Panc1 (cell line): ENCODE measurements around the gene RABGAP1. TPM values are rescaled to one million over a fixed set of nuclear protein-coding genes. Genes with fewer than 3 reads are reported as not detected.

Source experiments
- ATAC-seq: fragments of 200-7000 bp; cut with Tn5 transposase; 2 replicates; pipeline ENCODE4 v1.9.1; 2020; ENCODE audit warnings: mild to moderate bottlenecking, moderate library complexity
- BruUV-seq: library from RNA; stranded (reverse); fragments of 400-500 nt; replicated peaks from 2 replicates; lab custom pipeline; 2021; lab: Mats Ljungman, UMichigan
- CTCF ChIA-PET: fragments of 300-600 bp; sonication (Branson Sonifier 250); formaldehyde crosslinking; loops from one replicate; lab custom pipeline; 2022; ENCODE audit warnings: antibody characterized with exemption; lab: Charles Lee
- POLR2A ChIA-PET: fragments of 300-600 bp; sonication (Branson Sonifier 250); formaldehyde crosslinking; loops from one replicate; lab custom pipeline; 2022; ENCODE audit warnings: antibody characterized with exemption; lab: Charles Lee
- DNase-seq: peaks from one replicate; pipeline ENCODE4 v3.0.0-alpha.2; 2010; ENCODE audit warnings: low read depth, low spot score
- H3K27ac ChIP-seq: 2 replicates; pipeline ENCODE4 v1.5.1; 2011; ENCODE audit warnings: mild to moderate bottlenecking, low read length, inconsistent platforms
- H3K27me3 ChIP-seq: fragments of 200-500 bp; sonication (Bioruptor generic); 2 replicates; pipeline ENCODE4 v1.6.0; 2014; ENCODE audit warnings: low read length, inconsistent platforms; ENCODE audit not compliant: control insufficient read depth, insufficient read depth
- H3K36me3 ChIP-seq: fragments of 200-500 bp; sonication (Bioruptor generic); 2 replicates; pipeline ENCODE4 v1.5.1; 2014; ENCODE audit warnings: inconsistent platforms, mild to moderate bottlenecking, low read length, moderate library complexity; ENCODE audit not compliant: control insufficient read depth, insufficient read depth
- H3K4me1 ChIP-seq: 2 replicates; pipeline ENCODE4 v1.5.1; 2011; ENCODE audit warnings: inconsistent platforms, mild to moderate bottlenecking, low read length, moderate library complexity; ENCODE audit not compliant: control insufficient read depth, insufficient read depth
- H3K4me3 ChIP-seq, 2 experiments: 2 replicates each; pipeline ENCODE4 v1.5.1; 2011 to 2012; ENCODE audit warnings: low read depth in 2 of 2, low read length in 2 of 2, mild to moderate bottlenecking in 2 of 2, inconsistent platforms in 1 of 2, moderate library complexity in 1 of 2
- H3K9me3 ChIP-seq: fragments of 200-500 bp; sonication (Bioruptor generic); 2 replicates; pipeline ENCODE4 v1.5.1; 2014; ENCODE audit warnings: low read depth, mild to moderate bottlenecking, inconsistent platforms, low read length, moderate library complexity; ENCODE audit not compliant: control insufficient read depth, insufficient read depth
- POLR2AphosphoS5 ChIP-seq: IDR thresholded peaks from 2 replicates; pipeline ENCODE4 v1.6.1; 2012; ENCODE audit warnings: mild to moderate bottlenecking, low read depth, low read length, moderate library complexity
- SIN3A ChIP-seq: IDR thresholded peaks from 2 replicates; pipeline ENCODE4 v1.6.1; 2012; ENCODE audit warnings: low read depth, mild to moderate bottlenecking, low read length, moderate library complexity, borderline replicate concordance; ENCODE audit not compliant: insufficient read depth
- TCF7L2 ChIP-seq: IDR thresholded peaks from 2 replicates; pipeline ENCODE4 v1.6.1; 2011; ENCODE audit warnings: mild to moderate bottlenecking, low read depth, low read length, inconsistent platforms
- in situ Hi-C: cut with HindIII; loops from 2 replicates; pipeline ENCODE4 v1.10.0; 2016; ENCODE audit warnings: low sequenced_read_pairs, low pct_unique_long_range_greater_than_20kb
- intact Hi-C: fragments of 100-400 bp; cut with micrococcal nuclease; formaldehyde crosslinking; loops from one replicate; pipeline ENCODE4 v1.10.0; 2022; ENCODE audit not compliant: unreplicated experiment
- total RNA-seq: library from RNA; stranded (reverse); gene quantifications from one replicate; pipeline ENCODE4 v1.2.1, GENCODE V29; 2021; ENCODE audit not compliant: unreplicated experiment
- TF ChIP-seq, protein P1 (sequence below), 2 experiments: IDR thresholded peaks; 2 replicates each; pipeline ENCODE4 v1.6.1; 2011 to 2012; ENCODE audit warnings: low read depth in 2 of 2, control low read depth in 1 of 2, low read length in 1 of 2, mild to moderate bottlenecking in 1 of 2, moderate library complexity in 1 of 2; ENCODE audit not compliant: insufficient read depth in 1 of 2
- TF ChIP-seq, protein P2 (sequence below): fragments of 450-650 bp; IDR thresholded peaks from 2 replicates; pipeline ENCODE4 v1.5.1; 2017; ENCODE audit warnings: mild to moderate bottlenecking

The RABGAP1 gene
- total RNA-seq, 1 experiment from 2014 or later, result 41.4 TPM

DNA sequence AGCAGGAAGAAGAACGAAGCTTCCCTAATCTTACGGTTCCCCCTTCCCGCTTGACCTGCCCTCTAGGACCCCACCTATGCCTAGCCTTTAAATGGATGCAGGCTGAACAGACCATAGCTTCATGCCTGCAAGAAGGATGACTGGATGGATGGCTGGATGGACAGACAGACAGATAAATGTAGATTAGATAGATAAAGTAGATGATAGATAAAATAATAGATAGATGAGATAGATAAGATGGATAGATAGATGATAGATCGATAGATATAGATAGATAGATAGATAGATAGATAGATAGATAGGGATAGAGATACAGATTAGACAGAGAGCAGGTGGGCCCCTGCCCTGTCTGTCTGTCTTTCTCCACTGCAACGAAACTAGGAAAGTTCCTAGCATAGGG lies 164.7 kb downstream of the RABGAP1 start:
- intact Hi-C loops, result no loop called here
- ChIA-PET CTCF (interaction anchor here (0.6 kb wide), 1 partner anchor 18 kb away, joined by 5 read pairs; no protein-coding TSS in a partner anchor), POLR2A (no interaction called here)
- TF ChIP-seq POLR2AphosphoS5 (no peak), TCF7L2 (no peak), SIN3A (no peak)
- TF ChIP-seq, protein P1, sequence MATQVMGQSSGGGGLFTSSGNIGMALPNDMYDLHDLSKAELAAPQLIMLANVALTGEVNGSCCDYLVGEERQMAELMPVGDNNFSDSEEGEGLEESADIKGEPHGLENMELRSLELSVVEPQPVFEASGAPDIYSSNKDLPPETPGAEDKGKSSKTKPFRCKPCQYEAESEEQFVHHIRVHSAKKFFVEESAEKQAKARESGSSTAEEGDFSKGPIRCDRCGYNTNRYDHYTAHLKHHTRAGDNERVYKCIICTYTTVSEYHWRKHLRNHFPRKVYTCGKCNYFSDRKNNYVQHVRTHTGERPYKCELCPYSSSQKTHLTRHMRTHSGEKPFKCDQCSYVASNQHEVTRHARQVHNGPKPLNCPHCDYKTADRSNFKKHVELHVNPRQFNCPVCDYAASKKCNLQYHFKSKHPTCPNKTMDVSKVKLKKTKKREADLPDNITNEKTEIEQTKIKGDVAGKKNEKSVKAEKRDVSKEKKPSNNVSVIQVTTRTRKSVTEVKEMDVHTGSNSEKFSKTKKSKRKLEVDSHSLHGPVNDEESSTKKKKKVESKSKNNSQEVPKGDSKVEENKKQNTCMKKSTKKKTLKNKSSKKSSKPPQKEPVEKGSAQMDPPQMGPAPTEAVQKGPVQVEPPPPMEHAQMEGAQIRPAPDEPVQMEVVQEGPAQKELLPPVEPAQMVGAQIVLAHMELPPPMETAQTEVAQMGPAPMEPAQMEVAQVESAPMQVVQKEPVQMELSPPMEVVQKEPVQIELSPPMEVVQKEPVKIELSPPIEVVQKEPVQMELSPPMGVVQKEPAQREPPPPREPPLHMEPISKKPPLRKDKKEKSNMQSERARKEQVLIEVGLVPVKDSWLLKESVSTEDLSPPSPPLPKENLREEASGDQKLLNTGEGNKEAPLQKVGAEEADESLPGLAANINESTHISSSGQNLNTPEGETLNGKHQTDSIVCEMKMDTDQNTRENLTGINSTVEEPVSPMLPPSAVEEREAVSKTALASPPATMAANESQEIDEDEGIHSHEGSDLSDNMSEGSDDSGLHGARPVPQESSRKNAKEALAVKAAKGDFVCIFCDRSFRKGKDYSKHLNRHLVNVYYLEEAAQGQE (IDR thresholded peaks at IDR 0.05; ENCODE audit: insufficient read depth in 1 of 2, low read depth in 2 of 2, low read length in 1 of 2), result no peak
- TF ChIP-seq, protein P2, sequence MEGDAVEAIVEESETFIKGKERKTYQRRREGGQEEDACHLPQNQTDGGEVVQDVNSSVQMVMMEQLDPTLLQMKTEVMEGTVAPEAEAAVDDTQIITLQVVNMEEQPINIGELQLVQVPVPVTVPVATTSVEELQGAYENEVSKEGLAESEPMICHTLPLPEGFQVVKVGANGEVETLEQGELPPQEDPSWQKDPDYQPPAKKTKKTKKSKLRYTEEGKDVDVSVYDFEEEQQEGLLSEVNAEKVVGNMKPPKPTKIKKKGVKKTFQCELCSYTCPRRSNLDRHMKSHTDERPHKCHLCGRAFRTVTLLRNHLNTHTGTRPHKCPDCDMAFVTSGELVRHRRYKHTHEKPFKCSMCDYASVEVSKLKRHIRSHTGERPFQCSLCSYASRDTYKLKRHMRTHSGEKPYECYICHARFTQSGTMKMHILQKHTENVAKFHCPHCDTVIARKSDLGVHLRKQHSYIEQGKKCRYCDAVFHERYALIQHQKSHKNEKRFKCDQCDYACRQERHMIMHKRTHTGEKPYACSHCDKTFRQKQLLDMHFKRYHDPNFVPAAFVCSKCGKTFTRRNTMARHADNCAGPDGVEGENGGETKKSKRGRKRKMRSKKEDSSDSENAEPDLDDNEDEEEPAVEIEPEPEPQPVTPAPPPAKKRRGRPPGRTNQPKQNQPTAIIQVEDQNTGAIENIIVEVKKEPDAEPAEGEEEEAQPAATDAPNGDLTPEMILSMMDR, result no peak
- H3K27ac ChIP-seq, result no peak overlapping the region
- no peaks in the 10 kb centered on the region for H3K4me1 ChIP-seq
- ATAC-seq, result no peak
- in situ Hi-C loops, result no loop called here
- H3K9me3 ChIP-seq, result no peaks in the 10 kb centered on the region
- no peaks in the 10 kb centered on the region for H3K27me3 ChIP-seq
- H3K36me3 ChIP-seq, result no peaks in the 10 kb centered on the region; the same call in 1 of the 2 replicates
- no peak overlapping the region for H3K4me3 ChIP-seq
- BruUV-seq, result no TSS peak
- DNase-seq, result no peak

DNA sequence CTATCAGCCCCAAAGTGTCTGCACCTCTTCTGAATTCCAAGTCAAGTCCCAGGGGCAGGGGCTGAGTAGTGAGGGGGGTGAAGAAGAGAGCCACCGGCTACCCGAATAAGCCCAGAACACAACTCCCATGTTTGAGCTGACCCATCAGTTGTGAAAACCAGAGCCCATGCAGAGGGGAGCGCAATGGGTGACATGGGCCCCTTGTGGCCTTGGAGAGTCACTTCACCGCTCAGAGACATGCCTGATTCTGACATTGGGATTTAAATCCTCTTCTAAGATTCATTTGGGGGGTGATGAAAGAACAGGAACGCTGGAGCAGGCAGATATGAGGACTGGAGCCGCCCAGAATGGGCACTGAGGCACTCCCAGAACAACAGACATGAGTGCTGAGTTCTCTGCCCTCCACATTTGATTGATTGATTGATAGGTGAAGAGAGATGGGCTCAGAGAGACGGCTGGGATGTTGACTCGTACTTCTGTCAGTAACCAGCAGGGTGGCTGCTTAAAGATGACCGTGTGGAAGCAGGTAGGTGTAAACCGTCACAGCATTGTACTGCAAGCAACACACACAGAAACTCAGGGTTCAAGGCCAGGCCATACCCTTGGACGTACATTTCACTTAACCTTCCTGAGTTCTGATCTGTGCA lies 166.9 kb downstream of the RABGAP1 start:
- POLR2A ChIA-PET, result no interaction called here
- TF ChIP-seq TCF7L2 (no peak), SIN3A (no peak), POLR2AphosphoS5 (no peak)
- TF ChIP-seq, protein P1 (IDR thresholded peaks at IDR 0.05; ENCODE audit: insufficient read depth in 1 of 2, low read depth in 2 of 2, low read length in 1 of 2), result no peak
- TF ChIP-seq, protein P2, result no peak
- intact Hi-C loops, result no loop called here

More for the DNA sequence above, 166.9 kb downstream of the RABGAP1 start:
- Histone ChIP-seq H3K4me1 (no peaks in the 10 kb centered on the region), H3K27me3 (no peaks in the 10 kb centered on the region), H3K9me3 (no peaks in the 10 kb centered on the region), H3K27ac (no peak overlapping the region), H3K4me3 (no peak overlapping the region), H3K36me3 (no peaks in the 10 kb centered on the region; the same call in 1 of the 2 replicates)
- no TSS peak for BruUV-seq
- DNase-seq, result no peak
- ATAC-seq, result no peak
- CTCF ChIA-PET, result no interaction called here
- in situ Hi-C loops, result no loop called here
